ENCODE measurements around the gene GLT6D1.

The GLT6D1 gene

DNA sequence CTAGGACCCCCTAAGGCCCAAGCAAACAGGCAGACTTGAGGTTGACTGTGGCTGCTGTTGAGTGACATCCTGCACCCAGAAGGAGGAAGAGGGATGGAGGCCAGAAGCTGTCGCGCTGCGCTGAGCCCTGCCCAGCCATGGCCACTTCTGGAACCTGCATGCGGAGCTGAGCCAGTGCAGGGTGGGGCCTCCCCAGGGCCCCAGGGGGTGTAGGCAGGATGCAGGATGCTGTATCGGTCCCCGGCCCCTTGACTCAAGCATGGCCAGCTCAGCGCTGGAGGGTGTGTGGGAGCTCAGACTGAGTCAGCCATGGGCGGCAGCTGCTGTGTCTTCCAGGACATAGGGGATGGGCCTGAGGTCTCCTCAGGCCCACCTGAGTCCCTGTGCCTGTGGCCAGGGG lies 26.9 kb downstream of the GLT6D1 start:
- TF ChIP-seq, protein P1, sequence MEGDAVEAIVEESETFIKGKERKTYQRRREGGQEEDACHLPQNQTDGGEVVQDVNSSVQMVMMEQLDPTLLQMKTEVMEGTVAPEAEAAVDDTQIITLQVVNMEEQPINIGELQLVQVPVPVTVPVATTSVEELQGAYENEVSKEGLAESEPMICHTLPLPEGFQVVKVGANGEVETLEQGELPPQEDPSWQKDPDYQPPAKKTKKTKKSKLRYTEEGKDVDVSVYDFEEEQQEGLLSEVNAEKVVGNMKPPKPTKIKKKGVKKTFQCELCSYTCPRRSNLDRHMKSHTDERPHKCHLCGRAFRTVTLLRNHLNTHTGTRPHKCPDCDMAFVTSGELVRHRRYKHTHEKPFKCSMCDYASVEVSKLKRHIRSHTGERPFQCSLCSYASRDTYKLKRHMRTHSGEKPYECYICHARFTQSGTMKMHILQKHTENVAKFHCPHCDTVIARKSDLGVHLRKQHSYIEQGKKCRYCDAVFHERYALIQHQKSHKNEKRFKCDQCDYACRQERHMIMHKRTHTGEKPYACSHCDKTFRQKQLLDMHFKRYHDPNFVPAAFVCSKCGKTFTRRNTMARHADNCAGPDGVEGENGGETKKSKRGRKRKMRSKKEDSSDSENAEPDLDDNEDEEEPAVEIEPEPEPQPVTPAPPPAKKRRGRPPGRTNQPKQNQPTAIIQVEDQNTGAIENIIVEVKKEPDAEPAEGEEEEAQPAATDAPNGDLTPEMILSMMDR (conservative IDR thresholded peaks at IDR 0.05; ENCODE audit: low read depth, low read length) = no peak
- no peak overlapping the region for H3K4me3 ChIP-seq (ENCODE audit: low read length)
- no peak for DNase-seq (ENCODE audit: low read depth)

DNA sequence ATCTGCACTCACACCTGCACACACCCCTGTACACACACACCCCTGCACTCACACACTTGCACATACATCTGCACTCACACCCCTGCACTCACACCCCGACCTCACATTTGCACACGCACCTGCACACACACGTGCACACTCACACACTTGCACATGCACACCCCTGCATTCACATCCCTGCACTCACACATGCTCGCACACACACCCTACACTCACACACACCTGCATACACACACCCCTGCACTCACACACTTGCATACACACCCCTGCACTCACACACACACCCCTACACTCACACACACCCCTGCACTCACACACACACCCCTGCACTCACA lies 27.5 kb downstream of the GLT6D1 start:
- TF ChIP-seq, protein P1 (conservative IDR thresholded peaks at IDR 0.05; ENCODE audit: low read depth, low read length) = no peak
- DNase-seq (ENCODE audit: low read depth) = no peak

GRCh38 chr9:135611142-135611874 lies 28.0 kb downstream of the GLT6D1 start:
- TF ChIP-seq, protein P1 (conservative IDR thresholded peaks at IDR 0.05; ENCODE audit: low read depth, low read length) = no peak
- no peak for DNase-seq (ENCODE audit: low read depth)

More for the DNA sequence above, 27.5 kb downstream of the GLT6D1 start:
- H3K4me3 ChIP-seq (ENCODE audit: low read length) = no peak overlapping the region

GRCh38 chr9:135610290-135611141 lies 28.8 kb downstream of the GLT6D1 start:
- no peak for DNase-seq (ENCODE audit: low read depth)
- TF ChIP-seq, protein P1 (conservative IDR thresholded peaks at IDR 0.05; ENCODE audit: low read depth, low read length) = no peak

More at GRCh38 chr9:135611142-135611874, 28.0 kb downstream of the GLT6D1 start:
- H3K4me3 ChIP-seq (ENCODE audit: low read length) = no peak overlapping the region

DNA sequence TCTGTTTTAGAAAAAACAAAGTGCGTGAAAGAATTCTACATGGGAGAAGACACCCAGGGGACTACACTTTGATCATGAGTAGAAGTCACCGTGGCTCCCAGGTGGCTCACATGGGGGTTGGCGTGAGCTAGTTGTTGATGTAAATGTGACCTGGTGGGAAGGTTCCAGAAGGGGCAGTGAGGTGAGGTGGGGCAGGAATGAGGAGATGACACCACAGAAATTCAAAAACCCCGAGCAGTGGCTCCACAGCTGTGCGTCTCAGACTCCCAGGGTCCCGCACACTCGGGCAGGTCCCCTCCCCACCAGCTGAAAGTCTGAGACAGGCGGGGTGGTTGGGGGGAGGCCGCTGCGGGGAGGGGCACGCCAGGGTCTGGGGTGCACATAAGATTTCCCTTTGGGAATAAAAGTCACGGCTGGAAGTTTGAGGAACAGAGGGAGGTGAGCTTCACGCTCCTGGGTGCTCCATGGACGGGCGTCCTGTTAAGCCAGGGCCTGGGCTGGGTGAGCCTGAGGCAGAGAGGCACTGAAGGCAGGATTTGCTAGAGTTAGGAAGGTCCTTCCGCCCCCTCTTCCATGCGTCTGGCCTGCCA lies 29.9 kb downstream of the GLT6D1 start:
- no peak overlapping the region for H3K4me3 ChIP-seq (ENCODE audit: low read length)
- TF ChIP-seq, protein P1 (conservative IDR thresholded peaks at IDR 0.05; ENCODE audit: low read depth, low read length) = no peak
- no peak for DNase-seq (ENCODE audit: low read depth)

More at GRCh38 chr9:135610290-135611141, 28.8 kb downstream of the GLT6D1 start:
- no peak overlapping the region for H3K4me3 ChIP-seq (ENCODE audit: low read length)

DNA sequence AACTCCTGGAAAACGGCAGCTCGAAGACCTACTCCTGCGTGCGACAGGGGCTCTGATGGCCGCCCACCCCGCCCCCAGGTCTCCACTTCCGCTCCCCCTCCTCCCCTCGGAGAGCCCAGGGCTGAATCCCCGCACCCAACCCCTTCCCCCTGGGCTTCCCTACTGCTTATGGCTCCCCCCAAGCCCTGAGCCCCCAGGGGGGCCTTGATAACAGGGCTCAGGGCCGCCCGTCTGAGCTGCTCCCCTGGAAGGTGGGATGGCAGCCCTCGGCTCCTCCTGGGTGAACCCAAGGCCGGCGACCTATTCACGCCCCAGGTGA lies 30.4 kb downstream of the GLT6D1 start:
- no peak for DNase-seq (ENCODE audit: low read depth)
- TF ChIP-seq, protein P1 (conservative IDR thresholded peaks at IDR 0.05; ENCODE audit: low read depth, low read length) = no peak
- no peak overlapping the region for H3K4me3 ChIP-seq (ENCODE audit: low read length)

Data from retinal pigment epithelial cell (primary cell).